GM13977 (cell line): Measurements from ENCODE around the gene AFAP1L2.

Experiments
- DNase-seq: peaks from one replicate; pipeline ENCODE4 v3.0.0; 2012; ENCODE audit warnings: low spot score
- CTCF ChIP-seq: IDR thresholded peaks from 2 replicates; pipeline ENCODE4 v1.5.1; 2012; ENCODE audit warnings: mild to moderate bottlenecking, control low read depth; ENCODE audit not compliant: insufficient read depth; ENCODE audit errors: extremely low read depth, missing control alignments
- in situ Hi-C: fragments of 300-500 bp; cut with MboI; formaldehyde crosslinking; loops from one replicate; pipeline ENCODE4 v1.12.0; 2022; ENCODE audit warnings: low sequenced_read_pairs, low pct_unique_long_range_greater_than_20kb, mixed read lengths, inconsistent platforms; ENCODE audit not compliant: unreplicated experiment

The AFAP1L2 gene

GRCh38 chr10:114396464-114396863 lies 7.8 kb downstream of the AFAP1L2 start:
- TF ChIP-seq CTCF: no peak
- in situ Hi-C loops: no loop called here
- no peak for DNase-seq

GRCh38 chr10:114395366-114396022 lies 8.8 kb downstream of the AFAP1L2 start:
- in situ Hi-C loops: no loop called here
- no peak for TF ChIP-seq CTCF
- DNase-seq: no peak

- DNase-seq: no peak
- TF ChIP-seq CTCF: no peak
- in situ Hi-C loops: no loop called here
Observed at GRCh38 chr10:114394531-114394930, 9.8 kb downstream of the AFAP1L2 start.

GRCh38 chr10:114393886-114394285 lies 10.4 kb downstream of the AFAP1L2 start:
- in situ Hi-C loops: no loop called here
- DNase-seq: no peak

GRCh38 chr10:114393482-114393881 lies 10.8 kb downstream of the AFAP1L2 start:
- in situ Hi-C loops: no loop called here
- TF ChIP-seq CTCF: no peak
- DNase-seq: no peak

More at GRCh38 chr10:114393886-114394285, 10.4 kb downstream of the AFAP1L2 start:
- TF ChIP-seq CTCF: no peak

GRCh38 chr10:114392112-114392835 lies 12.0 kb downstream of the AFAP1L2 start:
- in situ Hi-C loops: no loop called here
- no peak for TF ChIP-seq CTCF
- no peak for DNase-seq
